HG03045 (cell line): Measurements from ENCODE around the gene ADCY5.

Source experiments
- ATAC-seq: cut with Tn5 transposase; IDR thresholded peaks from one replicate; pipeline ENCODE4 v1.9.1; 2021; ENCODE audit warnings: mild to moderate bottlenecking, moderate library complexity; ENCODE audit not compliant: unreplicated experiment

ADCY5 gene

GRCh38 chr3:123312331-123313265 lies 136.3 kb downstream of the ADCY5 start:
- ATAC-seq: no peak

- no peak for ATAC-seq
Observed at GRCh38 chr3:123311201-123311600, 137.7 kb downstream of the ADCY5 start.

DNA sequence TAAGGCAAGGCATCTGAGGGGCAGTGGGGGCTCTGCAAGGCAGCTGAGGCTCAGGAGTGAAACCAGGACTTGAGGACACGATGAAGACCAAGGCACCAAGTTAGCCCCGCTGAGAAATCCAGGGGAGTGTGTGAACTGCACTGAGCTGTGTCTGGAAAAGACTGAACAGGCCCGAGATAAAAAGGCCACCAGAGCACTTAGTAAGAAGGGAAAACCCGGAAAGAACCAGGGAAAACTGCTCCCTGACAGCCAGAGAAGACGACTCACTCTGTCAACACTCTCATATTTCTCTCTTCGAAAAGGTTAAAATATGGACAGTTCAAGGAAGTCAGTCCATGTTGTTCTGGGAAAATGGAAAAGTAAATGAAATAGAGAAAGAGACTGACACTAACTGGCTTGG lies 138.1 kb downstream of the ADCY5 start:
- no peak for ATAC-seq

DNA sequence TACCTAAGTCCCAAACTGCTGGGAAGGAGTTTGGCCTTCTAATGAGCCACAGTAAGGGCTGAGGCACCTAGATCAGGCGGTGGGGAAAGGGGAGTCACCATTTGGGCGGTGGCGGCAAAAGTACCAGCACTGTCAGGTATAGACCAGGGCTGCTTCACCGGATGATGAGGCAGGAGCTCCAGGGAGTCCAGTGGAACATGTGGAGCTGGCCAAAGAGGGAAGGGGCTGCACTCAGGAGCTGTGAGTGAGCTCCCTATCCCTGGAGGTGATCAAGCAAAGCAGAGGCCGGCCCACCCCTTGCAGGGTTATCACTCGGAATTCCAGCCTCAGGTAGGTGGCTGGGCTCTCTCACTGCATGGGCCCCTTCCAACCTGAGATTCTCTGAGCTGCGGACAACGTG lies 138.7 kb downstream of the ADCY5 start:
- ATAC-seq: no peak

GRCh38 chr3:123307064-123307463 lies 141.8 kb downstream of the ADCY5 start:
- ATAC-seq: no peak

- ATAC-seq: no peak
Observed at GRCh38 chr3:123305192-123305591, 143.7 kb downstream of the ADCY5 start.

DNA sequence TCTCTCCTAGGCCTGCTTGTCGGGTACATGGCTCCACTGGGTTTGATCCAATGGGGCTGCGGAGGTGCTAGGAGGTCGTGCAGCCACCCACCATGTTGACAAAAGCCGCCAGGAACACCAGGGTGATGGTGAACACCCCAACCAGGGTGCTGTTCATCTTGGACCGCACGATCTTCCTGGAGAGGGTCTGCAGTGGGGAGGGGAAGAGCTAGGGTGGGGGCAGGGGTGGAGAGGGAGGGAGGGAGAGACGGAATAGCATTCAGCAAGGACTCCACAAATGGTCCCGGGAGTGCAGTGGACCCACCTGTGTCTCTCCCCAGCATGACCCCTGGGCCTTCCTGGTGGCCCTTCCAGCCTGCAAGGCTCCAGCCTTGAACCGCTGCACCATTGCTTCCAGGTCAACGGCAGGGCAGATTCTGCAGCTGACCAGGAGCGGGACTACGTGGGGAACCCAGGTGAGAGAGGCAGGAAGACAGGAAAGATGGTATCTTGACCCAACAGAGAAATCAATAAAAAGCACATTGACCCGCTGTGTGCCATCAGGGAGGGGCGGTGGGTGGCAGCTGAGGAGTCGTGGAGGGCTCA lies 144.8 kb downstream of the ADCY5 start:
- no peak for ATAC-seq

DNA sequence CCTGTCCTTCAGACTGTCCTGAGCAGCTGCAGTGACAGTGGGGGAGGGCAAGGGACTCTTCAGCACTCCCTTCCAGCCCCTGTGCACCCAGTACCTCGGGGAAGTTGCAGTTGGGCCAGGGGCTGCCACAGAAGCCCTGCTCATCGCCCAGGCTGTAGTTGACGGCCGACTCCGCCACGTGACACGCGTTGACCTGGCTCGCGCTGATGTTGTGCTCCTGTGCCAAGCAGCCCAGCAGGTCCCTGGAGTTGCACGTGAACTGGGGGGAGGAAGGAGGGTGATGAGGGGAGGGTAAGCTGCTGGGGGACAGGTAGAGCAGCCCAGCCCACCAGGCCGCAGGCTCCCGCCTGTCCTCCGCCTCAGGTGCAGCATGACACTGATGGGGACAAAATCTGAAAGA lies 145.9 kb downstream of the ADCY5 start:
- ATAC-seq: no peak

DNA sequence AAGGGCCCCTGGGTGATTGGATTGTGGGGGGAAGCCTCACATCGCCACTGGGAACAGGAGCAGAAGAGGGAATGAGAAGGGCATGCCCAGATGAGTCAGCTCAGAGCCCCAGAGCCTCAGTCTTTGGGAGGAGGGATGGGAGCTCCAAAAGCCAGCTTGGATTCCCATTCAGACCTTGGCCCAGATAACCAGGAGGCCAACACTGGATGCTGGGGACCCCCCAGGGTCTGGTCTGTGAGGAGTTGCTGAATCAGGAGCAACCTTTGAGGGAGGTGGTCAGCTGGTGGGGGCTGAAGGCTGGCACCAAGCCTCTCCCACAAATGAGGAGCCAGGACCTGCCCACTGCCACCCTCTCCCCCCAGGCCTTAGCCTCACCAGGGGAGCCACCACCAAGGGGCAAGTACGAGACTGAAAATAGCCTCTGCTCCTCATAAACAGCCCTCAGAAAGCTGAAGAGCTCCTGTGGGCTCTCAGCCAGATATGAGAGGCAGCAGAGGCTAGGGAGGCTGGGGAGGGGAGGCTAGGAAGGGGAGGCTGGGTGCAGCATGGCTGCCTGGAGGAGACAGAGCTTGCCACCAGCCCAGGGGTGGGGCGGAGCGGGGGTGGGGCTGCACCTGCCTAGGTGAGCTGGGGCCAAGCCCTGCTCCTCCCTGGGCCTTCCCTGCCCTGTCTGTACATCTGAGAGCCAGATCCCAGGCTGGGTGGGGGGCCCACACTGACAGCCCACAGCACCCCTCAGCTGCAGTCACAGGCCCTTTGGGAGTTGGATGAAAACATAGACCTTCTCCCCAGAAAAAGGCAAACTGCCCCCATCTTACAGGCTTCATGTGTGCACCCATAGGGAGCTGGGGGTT lies 147.3 kb downstream of the ADCY5 start:
- no peak for ATAC-seq

GRCh38 chr3:123300583-123300982 lies 148.3 kb downstream of the ADCY5 start:
- no peak for ATAC-seq

DNA sequence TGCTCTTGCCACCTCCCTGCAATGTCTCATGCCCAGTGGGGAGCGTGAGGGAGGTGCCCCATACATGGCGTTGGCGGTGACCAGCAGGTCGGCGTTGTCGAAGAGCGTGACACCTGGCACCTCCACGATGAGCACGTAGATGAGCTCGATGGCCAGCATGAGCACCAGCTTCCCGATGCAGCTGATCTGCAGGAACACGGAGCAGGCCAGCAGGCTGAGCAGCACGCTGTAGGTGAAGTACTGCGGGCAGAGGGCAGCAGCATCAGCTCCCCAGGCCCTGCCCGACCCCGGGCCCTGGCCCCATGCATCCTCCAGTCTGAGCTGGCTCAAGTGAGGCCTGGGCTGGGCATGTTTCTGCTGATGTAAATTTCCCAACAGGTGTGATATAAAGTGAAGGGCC lies 148.8 kb downstream of the ADCY5 start:
- ATAC-seq: no peak

DNA sequence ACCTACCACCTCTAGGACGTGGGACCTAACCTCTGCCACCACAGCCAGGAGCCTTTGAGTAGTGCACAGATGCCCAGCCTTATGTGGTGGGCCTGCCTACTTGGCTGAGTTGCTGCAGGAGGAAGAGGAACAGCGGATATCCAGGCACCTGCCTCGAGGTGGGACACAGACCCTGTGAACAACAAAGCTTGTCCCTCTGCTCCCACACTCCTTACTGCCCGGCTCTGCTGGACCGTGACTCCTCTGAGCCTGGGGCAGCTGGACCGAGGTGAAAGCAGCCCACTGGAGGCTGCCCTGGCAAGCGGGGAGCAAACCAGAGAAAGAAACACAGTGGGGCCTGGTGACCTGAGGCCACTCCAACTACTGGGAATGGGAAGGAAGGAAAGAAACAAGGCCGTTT lies 149.3 kb downstream of the ADCY5 start:
- no peak for ATAC-seq

- no peak for ATAC-seq
Observed at GRCh38 chr3:123298903-123299302, 150.0 kb downstream of the ADCY5 start.

GRCh38 chr3:123297627-123297899 lies 151.3 kb downstream of the ADCY5 start:
- no peak for ATAC-seq

DNA sequence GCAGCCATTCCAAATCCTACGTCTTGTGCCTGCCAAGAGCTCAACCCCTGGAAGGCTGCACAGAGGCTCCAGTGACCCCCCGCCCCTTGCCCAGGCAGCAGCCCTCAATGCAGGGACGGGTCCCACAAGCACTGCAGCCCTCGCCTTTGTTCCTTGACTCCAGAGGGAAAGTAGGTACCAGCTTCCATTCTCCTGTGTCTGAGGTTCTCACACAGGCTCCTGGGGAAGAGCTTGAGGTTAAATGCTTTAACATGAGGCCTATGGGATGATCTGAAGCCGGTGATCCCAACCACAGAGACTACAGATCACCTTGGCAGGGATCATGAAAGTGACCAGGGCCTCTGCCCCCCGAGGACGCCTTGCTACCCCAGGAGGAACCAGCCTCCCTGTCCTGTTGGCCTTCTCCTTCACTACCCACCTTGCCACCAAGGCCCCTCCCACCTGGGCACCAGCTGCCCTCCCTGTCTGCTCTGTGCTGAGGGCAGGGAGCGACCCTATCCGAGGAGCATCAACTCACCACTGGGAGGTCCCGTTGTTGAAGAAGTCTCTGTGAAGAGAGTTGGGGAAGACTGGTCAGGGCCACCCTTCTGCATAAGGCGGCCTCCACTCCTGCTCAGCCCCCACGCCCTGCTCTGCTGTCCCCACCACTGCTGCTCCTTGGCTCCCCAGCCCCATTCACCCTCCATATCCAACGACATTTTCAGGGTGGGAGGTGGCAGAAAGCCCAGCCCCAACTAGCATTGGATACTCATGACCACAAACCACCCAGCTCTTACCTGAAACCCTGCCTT lies 151.9 kb downstream of the ADCY5 start:
- no peak for ATAC-seq

GRCh38 chr3:123296261-123296660 lies 152.6 kb downstream of the ADCY5 start:
- ATAC-seq: no peak

DNA sequence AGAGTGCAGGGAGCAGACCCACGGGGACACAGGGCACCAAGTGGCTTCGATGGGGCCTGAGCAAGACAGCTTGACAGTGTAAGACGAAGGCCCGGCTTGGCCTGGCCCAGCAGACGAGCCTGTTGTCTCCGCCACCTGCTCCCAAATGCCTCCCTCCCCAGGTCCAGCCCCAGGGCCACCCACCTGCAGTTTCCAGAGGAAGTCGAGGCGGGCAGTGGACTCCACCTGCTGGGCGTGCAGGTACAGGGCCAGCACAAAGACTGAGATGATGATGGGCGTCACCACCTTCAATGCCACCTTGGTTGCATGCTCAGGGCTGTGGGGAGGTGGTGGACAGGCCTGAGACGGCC lies 153.0 kb downstream of the ADCY5 start:
- no peak for ATAC-seq

- no peak for ATAC-seq
Observed at GRCh38 chr3:123295171-123295900, 153.6 kb downstream of the ADCY5 start.

- ATAC-seq: no peak
Observed at GRCh38 chr3:123294296-123294938, 154.5 kb downstream of the ADCY5 start.
